ENCODE data around the gene SUN2.

DNA sequence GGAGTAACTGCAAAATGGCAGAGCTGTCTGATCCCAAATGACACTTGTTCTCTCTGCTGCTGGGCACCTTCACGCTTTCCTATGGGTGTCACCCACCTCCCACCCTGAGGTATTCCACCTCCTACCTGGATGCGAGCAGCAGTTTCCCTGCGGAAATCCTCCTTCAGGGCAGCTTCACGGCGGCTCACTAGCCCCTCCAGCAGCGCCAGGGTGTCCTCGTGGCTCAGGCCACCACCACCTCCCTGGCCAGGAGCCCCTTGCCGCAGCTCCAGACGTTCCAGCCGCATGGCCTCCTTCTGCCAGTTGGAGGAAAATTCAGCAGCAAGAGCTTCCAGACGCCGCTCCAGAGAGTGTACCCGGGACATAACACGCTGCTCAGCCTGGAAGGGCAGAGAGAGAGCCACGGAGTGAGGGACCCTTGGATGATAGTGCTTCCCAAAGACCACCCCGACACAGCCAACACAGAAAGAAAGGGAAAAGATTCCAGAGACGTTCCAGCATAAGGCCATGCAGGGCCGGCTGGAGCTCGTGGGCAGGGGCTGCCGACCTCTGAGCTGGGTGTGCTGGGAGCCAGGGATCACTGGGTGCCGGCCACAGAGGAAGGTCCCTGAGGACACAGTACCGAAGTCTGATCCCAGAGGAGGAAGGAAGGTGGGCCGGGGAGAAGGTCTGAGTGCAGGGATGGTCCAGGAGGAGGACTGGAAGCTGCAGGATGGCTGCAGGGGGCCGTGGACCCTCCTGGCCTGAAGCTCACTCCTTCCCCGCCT is 13.4 kb downstream of the SUN2 start:
- TF ChIP-seq, protein P1, sequence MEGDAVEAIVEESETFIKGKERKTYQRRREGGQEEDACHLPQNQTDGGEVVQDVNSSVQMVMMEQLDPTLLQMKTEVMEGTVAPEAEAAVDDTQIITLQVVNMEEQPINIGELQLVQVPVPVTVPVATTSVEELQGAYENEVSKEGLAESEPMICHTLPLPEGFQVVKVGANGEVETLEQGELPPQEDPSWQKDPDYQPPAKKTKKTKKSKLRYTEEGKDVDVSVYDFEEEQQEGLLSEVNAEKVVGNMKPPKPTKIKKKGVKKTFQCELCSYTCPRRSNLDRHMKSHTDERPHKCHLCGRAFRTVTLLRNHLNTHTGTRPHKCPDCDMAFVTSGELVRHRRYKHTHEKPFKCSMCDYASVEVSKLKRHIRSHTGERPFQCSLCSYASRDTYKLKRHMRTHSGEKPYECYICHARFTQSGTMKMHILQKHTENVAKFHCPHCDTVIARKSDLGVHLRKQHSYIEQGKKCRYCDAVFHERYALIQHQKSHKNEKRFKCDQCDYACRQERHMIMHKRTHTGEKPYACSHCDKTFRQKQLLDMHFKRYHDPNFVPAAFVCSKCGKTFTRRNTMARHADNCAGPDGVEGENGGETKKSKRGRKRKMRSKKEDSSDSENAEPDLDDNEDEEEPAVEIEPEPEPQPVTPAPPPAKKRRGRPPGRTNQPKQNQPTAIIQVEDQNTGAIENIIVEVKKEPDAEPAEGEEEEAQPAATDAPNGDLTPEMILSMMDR (conservative IDR thresholded peaks at IDR 0.05 in 1 of 2, IDR thresholded peaks at IDR 0.05 in 1 of 2; ENCODE audit: low read depth in 1 of 2, low read length in 2 of 2) = no peak
- TF ChIP-seq EZH2 (IDR thresholded peaks at IDR 0.05; ENCODE audit: low read length, missing control alignments) = no peak

Measured in fibroblast of lung (primary cell).